ENCODE data around the gene ZSWIM6.

DNA sequence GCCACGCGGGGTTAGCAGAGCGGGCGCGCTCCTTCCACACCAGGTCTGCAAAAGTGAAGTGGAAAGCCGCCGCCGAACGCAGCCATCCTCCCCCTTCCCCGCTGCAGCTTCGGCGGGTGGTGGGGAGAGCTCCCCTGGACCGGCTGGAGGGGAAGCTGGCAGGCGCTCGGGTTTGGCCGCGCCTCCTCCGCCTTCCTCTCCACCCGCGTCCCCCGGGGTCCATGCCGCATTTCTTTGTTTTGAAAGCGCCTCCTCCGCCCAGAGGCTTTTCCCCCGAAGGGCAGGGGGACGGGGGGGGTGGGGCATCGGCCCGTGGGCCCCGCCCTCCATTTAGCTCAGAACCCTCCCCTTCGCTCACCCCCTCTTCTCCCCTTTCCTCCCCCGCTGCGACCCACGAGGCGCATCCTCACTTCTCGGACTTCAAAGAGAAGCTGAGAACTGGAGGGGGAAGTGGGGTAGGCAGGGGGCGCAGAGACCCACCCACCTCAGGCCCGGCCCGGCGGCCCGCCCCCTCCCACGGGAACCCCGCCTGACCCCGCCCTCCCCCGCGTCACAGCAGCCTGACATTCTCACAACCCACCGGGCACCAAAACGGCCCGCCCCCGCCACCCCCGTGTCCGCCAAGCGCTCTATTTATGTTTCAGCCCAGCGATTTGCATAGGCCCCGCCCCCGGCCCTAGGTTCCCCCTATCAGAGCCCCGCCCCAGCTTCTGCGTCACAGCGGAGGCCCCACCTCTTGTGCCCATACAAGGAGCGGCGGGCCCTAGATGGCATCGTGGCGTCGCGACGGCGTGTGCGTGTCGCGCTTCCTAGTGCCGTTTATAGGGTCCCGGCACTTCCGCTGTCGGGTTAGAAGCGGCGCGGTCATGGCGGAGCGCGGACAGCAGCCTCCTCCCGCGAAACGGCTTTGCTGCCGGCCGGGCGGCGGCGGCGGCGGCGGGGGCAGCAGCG lies at the start of gene ZSWIM6:
- TF ChIP-seq POLR2A (IDR thresholded peaks at IDR 0.05; ENCODE audit: low read length) (peak; percentile 93), NR3C1 (IDR thresholded peaks at IDR 0.05) (no peak), EP300 (IDR thresholded peaks at IDR 0.05) (no peak)
